Right lung (tissue), 5 donors: ENCODE measurements around the gene GCK. TPM values are rescaled to one million over a fixed set of nuclear protein-coding genes. Genes with fewer than 3 reads are reported as not detected.
"Not testable (repeated sequence)": the region's sequence is repeated elsewhere in the genome, so short reads cannot be mapped to it uniquely, and the experiment has no call there.

Experiments used
- DNase-seq, 2 donors: peaks; one replicate each; pipeline ENCODE4 v3.0.0-alpha.2; 2013
- polyA plus RNA-seq, 5 donors: library from polyadenylated mRNA; unstranded; fragments of 120-200 nt; gene quantifications; one replicate each; pipeline versions ENCODE4 v1.2.1 to v1.2.3, GENCODE V29; 2013; ENCODE audit warnings: inconsistent platforms in 1 of 5, low replicate concordance in 1 of 5; ENCODE audit not compliant: insufficient read length in 5 of 5, insufficient read depth in 1 of 5

The GCK gene
- polyA plus RNA-seq, 5 donors, result 2.2 to 3.9 (median 2.5) TPM

DNA sequence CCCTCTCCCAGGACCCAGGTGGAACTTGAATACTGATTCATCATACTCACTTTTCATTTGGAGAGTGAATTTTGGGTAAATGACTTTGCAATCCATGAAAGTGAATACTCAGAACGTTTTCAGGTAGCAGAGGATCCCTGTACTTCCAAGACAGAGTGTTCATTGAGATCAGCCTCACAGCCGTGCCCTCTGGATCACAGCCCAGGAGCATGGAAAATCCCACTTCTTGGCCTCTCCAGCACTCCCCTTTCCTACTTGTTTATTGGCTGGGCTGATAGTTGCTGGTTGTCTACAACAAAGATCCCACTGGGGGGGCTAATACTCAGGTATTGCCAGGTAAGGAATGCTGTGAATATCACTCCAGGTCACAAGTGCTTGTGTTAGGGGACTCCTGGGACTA lies 5.9 kb downstream of the GCK start:
- DNase-seq, result no peak

- no peak for DNase-seq
Observed at GRCh38 chr7:44182827-44183226, 6.4 kb downstream of the GCK start.

- no peak for DNase-seq
Observed at GRCh38 chr7:44180631-44181030, 8.6 kb downstream of the GCK start.

- no peak for DNase-seq
Observed at GRCh38 chr7:44177570-44178131, 11.6 kb downstream of the GCK start.

DNA sequence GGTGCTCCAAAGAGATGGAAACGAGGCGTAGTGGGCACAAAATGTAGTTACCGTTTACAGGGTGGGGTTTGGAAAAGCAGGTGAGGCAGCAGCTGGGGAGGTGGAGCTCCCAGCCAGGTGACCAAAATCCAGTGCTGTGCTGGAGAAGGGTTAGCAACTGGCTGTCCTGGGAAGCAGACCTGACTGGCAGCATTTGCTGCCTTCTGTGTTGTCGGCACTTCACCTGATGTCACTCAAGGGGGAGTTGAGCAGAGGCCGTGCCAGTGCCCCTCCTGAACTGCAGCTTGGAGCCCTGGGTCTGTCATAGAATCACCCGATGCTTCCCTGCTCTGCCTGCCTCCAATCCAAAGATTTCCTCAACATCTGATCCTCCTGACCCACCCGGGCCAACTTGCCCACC lies 12.8 kb downstream of the GCK start:
- no peak for DNase-seq

GRCh38 chr7:44175730-44176129 lies 13.5 kb downstream of the GCK start:
- DNase-seq, result no peak

DNA sequence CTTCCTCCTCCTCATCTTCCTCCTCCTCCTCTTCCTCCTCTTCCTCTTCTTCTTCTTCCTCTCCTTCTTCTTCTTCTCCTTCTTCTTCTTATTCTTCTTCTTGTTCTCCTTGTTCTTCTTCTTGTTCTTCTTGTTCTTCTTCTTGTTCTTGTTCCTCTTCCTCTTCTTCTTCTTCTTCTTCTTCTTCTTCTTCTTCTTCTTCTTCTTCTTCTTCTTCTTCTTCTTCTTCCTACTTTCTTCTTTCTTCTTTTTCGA lies 14.6 kb downstream of the GCK start:
- not testable (repeated sequence) for DNase-seq

DNA sequence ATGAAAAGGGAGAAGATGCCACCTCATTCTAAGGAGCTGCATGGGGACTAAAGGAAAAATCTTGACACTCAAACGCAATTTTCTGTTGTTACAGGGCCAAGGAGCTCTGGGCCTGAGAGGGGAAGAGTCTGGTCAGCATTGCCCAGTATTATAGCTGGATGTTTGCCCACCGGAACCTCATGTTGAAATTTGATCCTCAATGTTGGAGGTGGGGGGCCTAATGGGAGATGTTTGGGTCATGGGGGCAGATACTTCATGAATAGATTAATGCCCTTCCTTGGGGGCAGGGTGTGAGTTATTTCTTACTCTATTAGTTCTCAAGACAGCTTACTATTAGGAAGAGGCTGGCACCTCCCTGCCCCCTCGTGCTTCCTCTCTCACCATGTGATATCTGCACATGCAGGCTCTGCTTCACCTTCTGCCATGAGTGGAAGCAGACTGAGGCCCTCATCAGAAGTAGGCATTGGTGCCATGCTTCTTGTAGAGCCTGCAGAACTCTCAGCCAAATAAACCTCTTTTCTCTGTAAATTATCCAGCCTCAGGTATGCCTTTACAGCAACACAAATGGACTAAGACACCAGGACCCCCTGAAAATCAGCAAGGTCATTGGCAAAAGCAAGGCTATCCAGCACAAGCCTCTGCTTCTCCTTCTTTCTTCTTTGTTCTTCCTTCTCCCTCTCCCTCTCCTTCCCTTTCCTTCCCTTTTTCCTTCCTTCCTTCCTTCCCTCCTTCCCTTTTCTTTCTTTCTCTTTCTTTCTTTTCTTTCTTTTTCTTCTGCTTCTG lies 15.1 kb downstream of the GCK start:
- no peak for DNase-seq

GRCh38 chr7:44172803-44173424 lies 16.3 kb downstream of the GCK start:
- DNase-seq, result no peak

DNA sequence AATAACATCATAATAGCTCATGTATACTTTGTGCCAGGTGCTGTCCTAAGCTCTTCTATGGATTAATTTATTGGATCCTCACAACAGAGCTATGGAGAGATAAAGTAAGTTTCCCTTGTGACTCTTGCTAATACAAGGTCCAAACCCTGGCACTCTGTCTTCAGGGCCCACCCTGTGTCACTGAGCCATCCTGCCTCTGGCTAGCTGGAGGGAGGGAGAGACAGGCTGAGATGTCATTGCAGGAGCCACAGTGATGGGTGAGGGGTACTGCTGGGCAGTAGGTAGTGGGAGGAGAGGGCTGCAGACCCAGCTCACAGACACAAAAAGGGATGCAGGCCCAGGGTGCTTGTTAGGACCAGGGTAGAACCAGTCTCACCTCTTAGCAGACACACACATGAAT lies 16.9 kb downstream of the GCK start:
- DNase-seq, result no peak

- DNase-seq, result not testable (repeated sequence)
Observed at GRCh38 chr7:44171901-44172300, 17.3 kb downstream of the GCK start.

- DNase-seq, result no peak
Observed at GRCh38 chr7:44167920-44168319, 21.3 kb downstream of the GCK start.

GRCh38 chr7:44163591-44163990 lies 25.6 kb downstream of the GCK start:
- DNase-seq, result no peak

DNA sequence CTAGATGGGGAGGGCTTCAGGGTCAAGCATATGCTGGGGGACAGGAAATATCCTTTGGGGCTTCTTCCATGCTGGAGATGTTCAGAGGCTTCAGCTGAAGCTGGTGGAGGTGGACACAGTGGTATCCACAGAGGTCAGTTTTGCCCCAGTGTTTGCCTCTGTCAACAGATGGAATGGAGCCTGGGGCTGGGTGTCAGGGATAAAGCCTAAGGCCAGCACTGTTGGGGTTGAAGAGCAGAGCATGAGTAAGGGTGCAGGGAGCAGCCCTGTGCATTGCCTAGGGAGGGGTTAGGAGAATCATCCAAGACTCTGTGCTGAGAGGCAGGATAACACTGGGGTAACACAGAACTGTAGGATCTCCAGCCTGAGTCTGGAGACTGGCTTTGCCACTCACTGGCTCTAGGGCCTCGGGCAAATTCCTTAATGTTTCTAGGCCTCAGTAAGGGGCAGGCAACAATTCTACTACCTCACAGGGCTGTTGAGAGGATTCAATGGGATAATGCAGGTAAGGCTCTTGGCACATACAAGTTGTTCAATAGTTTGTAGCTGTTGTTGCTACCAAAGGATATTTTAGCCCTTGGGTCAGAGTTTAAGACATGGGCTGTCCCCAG lies 26.3 kb downstream of the GCK start:
- DNase-seq, result no peak

- DNase-seq, result no peak
Observed at GRCh38 chr7:44162179-44162578, 27.1 kb downstream of the GCK start.

- DNase-seq, result no peak
Observed at GRCh38 chr7:44161371-44161770, 27.9 kb downstream of the GCK start.

- DNase-seq, result no peak
Observed at GRCh38 chr7:44159824-44160630, 29.2 kb downstream of the GCK start.

DNA sequence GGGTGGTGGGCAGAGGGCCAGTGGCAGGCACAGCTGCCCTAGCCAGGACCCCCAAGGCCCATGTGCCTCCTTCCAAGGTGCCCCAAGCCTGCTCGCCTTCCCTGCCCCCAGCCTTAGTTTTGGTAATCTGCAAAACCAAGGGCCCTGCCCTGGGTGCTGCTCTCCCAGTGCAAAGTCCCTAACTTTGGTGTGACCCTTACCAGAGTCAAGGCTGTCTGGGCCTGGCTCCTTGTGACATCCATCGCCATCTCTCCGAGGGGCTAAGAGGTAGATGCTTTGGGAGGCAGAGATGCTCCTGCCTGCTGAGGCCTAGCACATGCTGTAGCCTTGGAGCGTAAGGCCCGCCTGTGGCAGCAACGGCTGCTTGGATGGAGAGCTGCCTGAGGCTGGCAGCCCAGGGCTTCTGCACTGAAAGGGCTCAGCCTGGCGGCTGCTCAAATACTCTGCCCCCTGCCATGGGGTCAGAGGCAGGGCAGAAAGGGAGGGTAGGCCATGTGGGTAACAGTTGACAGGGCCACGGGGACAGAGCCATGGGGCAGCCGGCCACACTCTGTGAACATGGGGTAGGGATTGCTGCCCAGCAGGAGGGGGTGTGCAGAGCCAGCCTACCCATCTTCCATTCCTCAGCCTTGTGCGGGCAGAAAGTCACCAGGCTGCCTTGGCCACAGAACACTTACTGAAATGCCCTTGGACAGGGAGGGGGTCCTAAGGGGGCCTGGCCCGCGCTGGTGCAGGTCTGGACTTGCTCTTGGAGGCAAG lies 30.2 kb downstream of the GCK start:
- DNase-seq, result no peak

DNA sequence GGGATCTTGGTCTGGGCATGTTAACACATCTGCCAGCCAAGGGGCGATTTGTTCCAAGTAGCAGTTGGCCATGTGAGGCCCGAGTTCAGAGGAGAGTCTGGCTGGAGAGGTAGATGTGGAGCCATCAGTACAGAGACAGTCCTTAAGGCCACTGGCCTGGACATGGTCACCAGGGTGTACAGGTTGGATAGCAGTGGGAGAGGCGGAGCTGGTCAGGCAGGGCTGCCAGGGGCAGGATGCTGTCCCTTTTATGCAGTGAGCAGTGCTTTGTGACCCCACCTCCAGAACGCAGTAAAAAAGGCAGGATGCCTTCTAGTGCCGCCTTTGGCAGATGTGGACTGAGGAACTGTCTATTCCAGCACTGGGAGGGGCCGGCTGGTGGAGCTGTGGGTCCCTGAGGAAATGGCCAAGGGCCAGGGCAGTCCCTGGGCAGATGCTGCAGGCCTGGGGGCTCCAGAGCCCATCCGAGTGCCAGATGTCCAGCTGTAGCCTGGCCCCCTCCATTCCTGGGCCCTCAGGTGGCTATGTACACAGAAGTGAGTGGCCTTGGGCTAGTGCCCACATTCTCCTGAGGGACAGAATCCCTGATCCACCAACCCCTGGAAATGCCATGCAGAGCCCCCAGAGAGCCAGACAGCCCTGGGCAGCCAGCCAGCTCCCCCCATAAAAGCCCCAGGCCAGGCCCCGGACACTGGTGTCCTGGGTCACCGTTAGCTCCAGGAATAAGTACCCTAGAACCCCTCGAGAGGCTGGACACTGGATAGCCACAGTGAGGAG lies 31.0 kb downstream of the GCK start:
- no peak for DNase-seq
